Tibial nerve (tissue), 3 donors: ENCODE measurements around the gene TEKT3.

Experiments
- POLR2A ChIP-seq, 2 donors: fragments of 450-650 bp; IDR thresholded peaks; one replicate each; pipeline ENCODE4 v1.6.1; 2017; ENCODE audit warnings: antibody characterized with exemption in 2 of 2, mild to moderate bottlenecking in 2 of 2, moderate library complexity in 2 of 2
- TF ChIP-seq, protein P1 (sequence below), 5 experiments: fragments of 200-600 bp in 3 of 5; fragments of 450-650 bp in 2 of 5; sonication (generic) in 3 of 5; IDR thresholded peaks; one replicate each; pipeline ENCODE4 v1.5.1; 2016 to 2019; ENCODE audit warnings: antibody characterized with exemption in 5 of 5, mild to moderate bottlenecking in 3 of 5, moderate library complexity in 2 of 5

DNA sequence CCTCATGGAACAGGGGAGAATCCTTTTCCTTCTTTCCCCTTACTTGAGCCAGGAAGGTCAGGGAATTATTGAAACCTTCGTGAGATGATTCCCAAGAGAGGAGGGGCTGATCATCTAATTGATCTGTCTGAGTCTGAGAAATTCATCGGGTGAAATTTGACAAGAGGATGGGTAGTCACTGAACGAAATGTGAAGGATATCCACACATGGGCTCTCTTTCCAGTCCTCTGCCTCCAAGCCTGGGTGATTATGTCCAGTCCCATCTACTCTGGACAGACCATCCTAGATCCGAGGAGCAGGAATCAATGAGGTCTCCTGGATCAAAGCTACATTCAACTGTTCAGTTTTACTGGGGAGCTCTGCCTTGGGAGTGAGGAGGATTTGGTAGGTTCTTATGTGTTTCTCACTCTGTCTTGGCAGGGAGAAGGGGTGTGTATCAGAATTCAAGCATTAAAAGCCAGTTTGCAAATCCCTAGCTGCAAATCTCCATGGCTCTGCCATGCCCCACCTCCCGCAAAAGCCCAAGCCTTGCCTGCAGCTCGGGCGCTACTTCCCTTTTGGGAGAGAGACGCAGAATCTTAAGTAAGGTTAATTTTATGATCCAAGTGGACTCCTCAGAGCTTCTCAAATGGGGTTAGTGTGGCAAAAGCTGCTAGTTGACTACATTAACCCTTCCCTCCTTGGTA is 47.1 kb upstream of the TEKT3 start:
- TF ChIP-seq, protein P1, sequence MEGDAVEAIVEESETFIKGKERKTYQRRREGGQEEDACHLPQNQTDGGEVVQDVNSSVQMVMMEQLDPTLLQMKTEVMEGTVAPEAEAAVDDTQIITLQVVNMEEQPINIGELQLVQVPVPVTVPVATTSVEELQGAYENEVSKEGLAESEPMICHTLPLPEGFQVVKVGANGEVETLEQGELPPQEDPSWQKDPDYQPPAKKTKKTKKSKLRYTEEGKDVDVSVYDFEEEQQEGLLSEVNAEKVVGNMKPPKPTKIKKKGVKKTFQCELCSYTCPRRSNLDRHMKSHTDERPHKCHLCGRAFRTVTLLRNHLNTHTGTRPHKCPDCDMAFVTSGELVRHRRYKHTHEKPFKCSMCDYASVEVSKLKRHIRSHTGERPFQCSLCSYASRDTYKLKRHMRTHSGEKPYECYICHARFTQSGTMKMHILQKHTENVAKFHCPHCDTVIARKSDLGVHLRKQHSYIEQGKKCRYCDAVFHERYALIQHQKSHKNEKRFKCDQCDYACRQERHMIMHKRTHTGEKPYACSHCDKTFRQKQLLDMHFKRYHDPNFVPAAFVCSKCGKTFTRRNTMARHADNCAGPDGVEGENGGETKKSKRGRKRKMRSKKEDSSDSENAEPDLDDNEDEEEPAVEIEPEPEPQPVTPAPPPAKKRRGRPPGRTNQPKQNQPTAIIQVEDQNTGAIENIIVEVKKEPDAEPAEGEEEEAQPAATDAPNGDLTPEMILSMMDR (IDR thresholded peaks at IDR 0.05) = no peak
- no peak for TF ChIP-seq POLR2A (IDR thresholded peaks at IDR 0.05)
